ENCODE data around the gene TSACC.

- TF ChIP-seq EZH2 (IDR thresholded peaks at IDR 0.05; ENCODE audit: low read length, unreplicated experiment) (no peak), CTCF (conservative IDR thresholded peaks at IDR 0.05; ENCODE audit: low read depth, low read length) (no peak), EZH2phosphoT487 (IDR thresholded peaks at IDR 0.05; ENCODE audit: borderline replicate concordance, low read length) (no peak)
These were observed 40.2 kb downstream of the TSACC start for GRCh38 chr1:156378557-156378956.
